ENCODE data around the gene BICD1.

Gene BICD1

GRCh38 chr12:32104572-32105355 is 1.9 kb upstream of the BICD1 start:
- no peak for DNase-seq

DNA sequence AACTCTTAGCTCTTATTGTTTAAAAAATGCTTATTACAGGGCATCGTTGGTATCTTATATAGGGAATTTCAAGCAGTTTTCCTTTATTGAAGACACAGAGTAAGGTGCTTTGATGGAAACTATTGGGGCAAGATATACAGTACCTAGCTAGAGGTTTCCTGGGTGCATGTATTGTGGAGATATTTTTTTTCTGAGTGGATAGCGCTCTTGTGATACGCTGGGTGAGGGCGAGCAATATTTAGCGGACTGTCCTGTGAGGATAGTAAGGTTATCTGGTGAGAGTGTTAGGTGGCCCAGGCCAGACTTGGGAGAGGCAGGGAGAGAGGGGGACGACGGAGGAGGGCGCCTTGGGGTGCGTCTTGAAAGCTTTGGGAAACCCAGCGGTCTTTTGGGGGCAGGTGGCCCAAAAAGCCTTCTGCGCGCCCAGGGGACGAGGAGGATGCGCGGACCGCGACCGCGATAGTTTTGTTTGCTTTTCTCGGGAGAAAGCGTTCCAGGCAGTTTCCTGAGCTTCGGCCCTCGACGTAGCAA is 596 bp upstream of the BICD1 start:
- DNase-seq = no peak

DNA sequence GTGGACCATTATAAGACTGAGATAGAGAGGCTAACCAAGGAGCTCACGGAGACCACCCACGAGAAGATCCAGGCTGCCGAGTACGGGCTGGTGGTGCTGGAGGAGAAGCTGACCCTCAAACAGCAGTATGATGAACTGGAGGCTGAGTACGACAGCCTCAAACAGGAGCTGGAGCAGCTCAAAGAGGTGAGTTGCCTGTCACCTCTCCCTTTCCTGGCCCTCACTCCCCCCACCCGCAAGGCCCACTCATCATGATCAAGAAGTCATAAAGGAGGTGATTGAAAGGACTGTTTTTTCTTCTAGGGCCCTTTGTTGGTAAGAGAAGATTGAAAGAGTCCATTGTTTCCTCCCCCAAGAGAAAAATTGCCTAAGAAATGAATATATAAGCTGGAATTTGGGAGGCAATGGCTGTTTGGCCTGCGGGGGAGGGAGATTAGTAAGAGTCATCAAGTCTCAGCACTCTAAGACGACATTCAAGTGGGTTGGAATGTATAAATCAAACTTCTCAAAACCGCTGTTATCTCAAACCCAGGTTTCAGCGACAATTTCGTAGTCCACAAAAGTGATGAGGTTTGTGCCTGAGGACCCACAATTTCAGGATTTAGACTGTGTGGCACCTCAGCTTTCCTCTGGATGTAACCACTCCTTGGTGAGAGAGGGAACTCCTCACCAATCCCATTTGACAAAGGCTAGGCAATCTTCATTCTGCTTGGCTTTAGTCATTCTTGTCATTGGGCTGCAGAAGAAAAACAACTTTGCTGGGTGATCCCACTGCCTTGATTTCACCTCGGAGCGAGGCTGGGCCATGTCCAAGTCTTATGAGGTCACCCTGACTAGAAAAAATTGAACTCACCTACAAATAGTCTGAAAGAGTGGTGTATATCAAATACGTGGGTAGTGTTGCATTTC is 966 bp downstream of the BICD1 start:
- DNase-seq = no peak

- no peak for DNase-seq
Observed at GRCh38 chr12:32108787-32109186, 2.1 kb downstream of the BICD1 start.

DNA sequence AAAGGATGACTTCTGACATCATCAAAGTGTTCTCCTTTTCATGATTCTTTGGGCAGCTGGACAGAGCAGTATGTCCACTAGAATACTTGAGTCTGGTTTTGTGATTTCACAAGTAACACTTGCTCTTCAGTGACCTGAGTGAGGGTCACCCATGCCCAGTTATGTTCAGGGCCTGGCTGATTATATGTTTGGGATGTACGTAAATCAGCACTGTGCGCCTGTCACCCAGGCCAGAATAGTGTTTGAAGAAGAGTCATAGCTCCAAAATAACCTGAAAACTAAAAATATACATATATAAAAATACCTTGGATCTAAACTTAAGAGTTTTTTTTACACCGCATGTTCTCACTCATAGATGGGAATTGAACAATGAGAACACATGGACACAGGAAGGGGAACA is 3.8 kb downstream of the BICD1 start:
- DNase-seq = no peak

- DNase-seq = no peak
Observed at GRCh38 chr12:32110942-32111341, 4.3 kb downstream of the BICD1 start.

- no peak for DNase-seq
Observed at GRCh38 chr12:32115404-32116104, 8.9 kb downstream of the BICD1 start.

DNA sequence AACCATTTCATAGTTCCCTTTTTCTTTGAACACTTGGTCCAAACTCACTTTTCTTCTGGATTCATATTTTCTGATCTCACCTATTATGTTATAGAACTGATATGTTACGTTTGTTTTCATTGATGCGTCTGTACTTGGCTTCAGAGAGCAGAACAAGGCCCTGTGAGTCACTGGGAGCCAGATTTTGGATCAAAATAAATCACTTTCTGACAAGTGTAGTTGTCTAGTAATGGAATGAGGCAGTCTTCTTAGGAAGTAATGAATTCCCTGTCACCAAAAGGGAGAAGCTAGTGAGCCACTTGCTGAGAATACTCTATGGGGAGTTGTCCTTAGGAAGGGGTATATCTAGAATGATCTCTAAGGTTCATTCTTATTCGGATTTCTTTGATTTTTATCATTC is 10.2 kb downstream of the BICD1 start:
- DNase-seq = no peak

- DNase-seq = no peak
Observed at GRCh38 chr12:32117316-32117715, 10.7 kb downstream of the BICD1 start.

- DNase-seq = no peak
Observed at GRCh38 chr12:32118806-32119205, 12.2 kb downstream of the BICD1 start.

GRCh38 chr12:32120419-32120818 is 13.8 kb downstream of the BICD1 start:
- DNase-seq = no peak

GRCh38 chr12:32124637-32125036 is 18.0 kb downstream of the BICD1 start:
- DNase-seq = no peak

GRCh38 chr12:32125455-32126084 is 18.9 kb downstream of the BICD1 start:
- DNase-seq = no peak

DNA sequence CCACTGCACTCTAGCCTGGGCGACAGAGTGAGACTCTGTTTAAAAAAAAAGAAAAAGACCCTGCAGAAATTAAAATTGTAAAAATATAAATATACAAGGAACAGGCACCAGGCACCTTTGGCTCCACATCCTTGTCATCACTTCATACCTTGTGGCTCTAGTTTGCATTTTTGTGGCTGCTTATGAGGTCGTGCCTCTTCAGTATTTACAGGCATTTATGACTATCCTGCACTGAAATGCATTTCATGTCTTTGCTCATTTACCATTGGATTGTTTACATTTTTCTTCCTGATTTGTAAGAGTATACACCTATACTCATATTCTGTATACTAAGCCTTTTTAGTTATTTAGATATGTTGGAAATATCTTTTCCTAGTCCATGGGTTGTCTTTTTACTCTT is 20.1 kb downstream of the BICD1 start:
- DNase-seq = no peak

DNA sequence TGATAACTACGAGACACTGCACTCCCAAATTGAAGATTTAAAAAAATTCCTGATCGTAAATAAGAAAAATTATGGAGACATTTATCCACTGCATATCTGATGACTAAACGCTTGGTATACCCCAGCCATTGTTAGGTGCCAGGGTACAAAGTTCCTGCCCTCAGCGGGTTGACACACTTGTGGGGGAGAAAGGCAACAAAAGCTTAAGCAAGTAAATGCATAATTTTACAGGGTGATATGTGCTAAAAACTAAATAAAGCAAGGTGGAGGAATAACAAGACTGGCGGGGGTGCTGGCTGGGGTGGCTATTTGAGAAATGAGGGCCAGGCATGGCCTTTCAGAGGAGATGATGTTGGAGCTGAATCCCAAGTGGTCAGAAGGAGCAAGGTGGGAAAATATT is 25.0 kb downstream of the BICD1 start:
- DNase-seq = no peak

DNA sequence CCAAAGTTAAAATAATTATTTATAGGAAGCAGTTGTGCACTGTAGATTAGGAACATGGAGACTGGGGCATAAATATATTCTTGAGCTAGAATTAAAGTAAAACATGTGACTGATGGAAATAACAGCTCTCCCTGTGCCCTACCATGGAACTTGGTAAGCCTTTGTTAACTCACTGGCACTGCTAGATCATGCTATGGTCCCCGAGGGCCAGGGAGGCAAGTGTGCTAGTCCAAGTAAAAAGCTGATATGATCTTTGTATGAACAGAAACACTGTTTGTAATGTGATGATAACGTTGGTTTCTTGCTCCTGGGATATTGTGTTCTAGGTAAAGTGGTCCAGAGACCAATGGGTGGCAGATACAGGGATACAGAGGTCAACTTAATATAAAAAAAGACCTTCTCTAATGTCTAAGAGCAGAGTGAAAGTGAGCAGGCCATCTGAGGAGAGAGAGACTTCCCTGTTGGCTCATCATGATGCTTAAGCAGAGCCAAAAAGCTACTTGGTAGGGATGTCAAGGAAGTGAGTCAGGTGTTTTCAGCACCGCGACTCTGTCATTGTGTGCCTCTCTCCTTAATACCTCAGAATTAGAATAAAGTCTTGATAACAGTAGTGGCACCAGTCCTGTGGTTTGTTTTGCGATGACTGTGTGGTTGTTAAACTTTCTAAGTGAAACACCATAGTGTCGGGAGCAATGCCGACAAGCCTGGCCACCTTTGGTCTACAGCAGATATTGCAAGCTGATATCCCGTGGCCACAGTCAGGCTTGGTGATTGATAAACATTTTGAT is 27.6 kb downstream of the BICD1 start:
- DNase-seq = no peak

DNA sequence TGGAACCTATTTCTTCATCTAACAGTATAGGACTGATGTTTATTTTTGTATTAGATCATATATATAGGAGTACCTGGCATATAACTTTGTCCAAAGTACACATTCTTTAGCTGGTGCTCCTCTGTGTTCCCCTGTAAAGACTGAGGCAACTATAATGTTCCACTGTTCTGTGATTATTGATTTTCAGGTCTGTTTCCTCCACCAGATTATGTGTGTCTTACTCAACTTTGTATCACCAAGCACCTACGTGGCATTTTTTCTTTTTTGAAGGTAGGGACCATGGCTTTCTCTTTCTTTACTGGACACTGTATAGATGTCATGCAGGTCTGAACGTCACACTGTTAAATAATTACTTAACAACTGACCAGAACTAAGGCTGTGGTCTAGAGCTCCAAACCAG is 29.3 kb downstream of the BICD1 start:
- no peak for DNase-seq

GRCh38 chr12:32136404-32136803 is 29.8 kb downstream of the BICD1 start:
- no peak for DNase-seq

GRCh38 chr12:32139064-32139421 is 32.4 kb downstream of the BICD1 start:
- peak; percentile 56 for DNase-seq

DNA sequence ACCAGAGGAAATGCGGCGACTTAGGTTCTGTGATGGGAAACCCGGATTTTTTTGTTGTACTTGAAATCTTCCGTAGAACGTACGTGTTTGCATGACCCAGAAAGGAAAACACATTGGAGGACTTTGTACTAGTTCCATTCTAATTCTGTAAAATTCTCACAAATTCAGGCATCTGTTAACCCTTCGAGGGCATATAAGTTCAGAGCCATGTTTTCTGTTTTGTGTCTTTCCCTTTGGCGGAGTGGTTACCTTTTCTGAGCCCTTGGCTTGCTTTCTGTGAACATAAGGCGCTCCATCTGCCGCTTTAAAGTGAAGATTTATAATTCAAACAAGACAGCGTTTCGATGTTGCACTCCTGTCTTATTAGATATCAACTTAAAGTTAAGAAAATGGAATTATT is 34.2 kb downstream of the BICD1 start:
- DNase-seq = peak; percentile 96

DNA sequence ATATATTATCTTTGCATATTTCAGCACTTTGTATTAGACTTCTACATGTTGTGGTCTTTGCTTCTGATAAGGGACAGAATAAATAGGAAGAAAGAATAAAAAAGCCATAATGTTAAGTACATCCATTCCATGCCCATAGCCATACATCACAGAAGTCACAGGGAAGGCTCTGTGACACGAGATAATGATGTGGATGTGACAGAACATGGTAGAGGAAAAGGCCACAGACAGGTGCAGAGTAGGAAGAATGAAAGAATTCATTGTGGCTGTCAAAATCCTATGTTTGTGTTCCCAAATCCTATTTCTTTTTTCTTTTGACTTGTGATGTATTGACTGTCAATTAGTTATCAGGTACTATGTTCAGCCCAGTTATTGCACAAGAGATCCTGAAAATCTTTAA is 38.4 kb downstream of the BICD1 start:
- no peak for DNase-seq

Measured in NCI-H1694 (cell line).